SK-N-SH treated with all-trans-retinoic acid at 6 μM for 48 hours (cell line): ENCODE measurements around the gene MYOM3.

Experiments
- ATAC-seq: fragments of 200-7000 bp; cut with Tn5 transposase; 3 replicates; pipeline ENCODE4 v1.9.1; 2020; ENCODE audit warnings: mild to moderate bottlenecking, moderate library complexity
- ARNTL ChIP-seq: fragments of 450-650 bp; formaldehyde crosslinking; IDR thresholded peaks from 2 replicates; pipeline ENCODE4 v1.5.0; 2020; ENCODE audit warnings: low read depth, mild to moderate bottlenecking, moderate library complexity, borderline replicate concordance
- BACH2 ChIP-seq: fragments of 250-450 bp; sonication (Bioruptor Pico); IDR thresholded peaks from 2 replicates; pipeline ENCODE4 v1.9.0; 2021; ENCODE audit warnings: mild to moderate bottlenecking, borderline replicate concordance
- CSDC2 ChIP-seq: fragments of 250-450 bp; sonication (Bioruptor Pico); IDR thresholded peaks from 2 replicates; pipeline ENCODE4 v1.5.0; 2020; ENCODE audit warnings: mild to moderate bottlenecking, moderate library complexity
- ESRRG ChIP-seq: fragments of 250-450 bp; sonication (Bioruptor Pico); IDR thresholded peaks from 2 replicates; pipeline ENCODE4 v1.6.1; 2021; ENCODE audit warnings: mild to moderate bottlenecking
- GLIS3 ChIP-seq: fragments of 250-450 bp; sonication (Bioruptor Pico); IDR thresholded peaks from 2 replicates; pipeline ENCODE4 v1.5.0; 2020; ENCODE audit warnings: mild to moderate bottlenecking, moderate library complexity
- ISL1 ChIP-seq: fragments of 250-450 bp; sonication (Bioruptor Pico); IDR thresholded peaks from 2 replicates; pipeline ENCODE4 v2.1.2; 2022; ENCODE audit warnings: mild to moderate bottlenecking, moderate library complexity
- OSR1 ChIP-seq: fragments of 250-450 bp; sonication (Bioruptor Pico); IDR thresholded peaks from 2 replicates; pipeline ENCODE4 v1.8.0; 2022; ENCODE audit warnings: moderate library complexity, mild to moderate bottlenecking, inconsistent platforms
- PATZ1 ChIP-seq: fragments of 250-450 bp; sonication (Bioruptor Pico); IDR thresholded peaks from 2 replicates; pipeline ENCODE4 v1.8.0; 2020; ENCODE audit warnings: mild to moderate bottlenecking, moderate library complexity, borderline replicate concordance
- PPARA ChIP-seq: fragments of 250-450 bp; sonication (Bioruptor Pico); IDR thresholded peaks from 2 replicates; pipeline ENCODE4 v1.5.0; 2020; ENCODE audit warnings: mild to moderate bottlenecking, borderline replicate concordance
- RARB ChIP-seq: fragments of 250-450 bp; sonication (Bioruptor Pico); IDR thresholded peaks from 2 replicates; pipeline ENCODE4 v1.8.0; 2021; ENCODE audit warnings: mild to moderate bottlenecking, moderate library complexity
- SNAI2 ChIP-seq: fragments of 250-450 bp; sonication (Bioruptor Pico); IDR thresholded peaks from 2 replicates; pipeline ENCODE4 v1.5.0; 2020; ENCODE audit warnings: mild to moderate bottlenecking, moderate library complexity
- TCF4 ChIP-seq: fragments of 250-450 bp; sonication (Bioruptor Pico); IDR thresholded peaks from 2 replicates; pipeline ENCODE4 v1.8.0; 2021; ENCODE audit warnings: mild to moderate bottlenecking, moderate library complexity, borderline replicate concordance
- TOX ChIP-seq: fragments of 250-450 bp; sonication (Bioruptor Pico); IDR thresholded peaks from 2 replicates; pipeline ENCODE4 v1.8.0; 2021; ENCODE audit warnings: mild to moderate bottlenecking, moderate library complexity, borderline replicate concordance
- ZC3H10 ChIP-seq: fragments of 250-450 bp; sonication (Bioruptor Pico); IDR thresholded peaks from 2 replicates; pipeline ENCODE4 v1.5.1; 2021; ENCODE audit warnings: mild to moderate bottlenecking, moderate library complexity
- ZFP3 ChIP-seq: fragments of 250-450 bp; sonication (Bioruptor Pico); IDR thresholded peaks from 2 replicates; pipeline ENCODE4 v1.5.0; 2020; ENCODE audit warnings: mild to moderate bottlenecking, moderate library complexity
- ZFP30 ChIP-seq: fragments of 450-650 bp; formaldehyde crosslinking; IDR thresholded peaks from 2 replicates; pipeline ENCODE4 v1.5.0; 2022; ENCODE audit warnings: mild to moderate bottlenecking, moderate library complexity
- ZNF565 ChIP-seq: fragments of 450-650 bp; formaldehyde crosslinking; conservative IDR thresholded peaks from 2 replicates; pipeline ENCODE4 v1.5.0; 2020; ENCODE audit warnings: low read depth, mild to moderate bottlenecking, moderate library complexity
- ZNF70 ChIP-seq: fragments of 450-650 bp; formaldehyde crosslinking; IDR thresholded peaks from 2 replicates; pipeline ENCODE4 v1.5.0; 2020; ENCODE audit warnings: mild to moderate bottlenecking, moderate library complexity
- ZNF8 ChIP-seq: fragments of 450-650 bp; formaldehyde crosslinking; IDR thresholded peaks from 2 replicates; pipeline ENCODE4 v1.5.0; 2020; ENCODE audit warnings: mild to moderate bottlenecking, moderate library complexity
- TF ChIP-seq, protein P1 (sequence below): fragments of 250-450 bp; sonication (Bioruptor Pico); IDR thresholded peaks from 2 replicates; pipeline ENCODE4 v1.8.0; 2021; ENCODE audit warnings: low read depth, mild to moderate bottlenecking, moderate library complexity, borderline replicate concordance
- TF ChIP-seq, protein P2 (sequence below): fragments of 250-450 bp; sonication (Bioruptor Pico); IDR thresholded peaks from 2 replicates; pipeline ENCODE4 v1.5.1; 2021; ENCODE audit warnings: mild to moderate bottlenecking, moderate library complexity
- TF ChIP-seq, protein P3 (sequence below): fragments of 250-450 bp; sonication (Bioruptor Pico); IDR thresholded peaks from 2 replicates; pipeline ENCODE4 v1.5.1; 2020; ENCODE audit warnings: low read depth, mild to moderate bottlenecking, moderate library complexity

Gene MYOM3

GRCh38 chr1:24103408-24103807, 8.5 kb downstream of the MYOM3 start:
- no peak for ATAC-seq
- TF ChIP-seq, protein P1, sequence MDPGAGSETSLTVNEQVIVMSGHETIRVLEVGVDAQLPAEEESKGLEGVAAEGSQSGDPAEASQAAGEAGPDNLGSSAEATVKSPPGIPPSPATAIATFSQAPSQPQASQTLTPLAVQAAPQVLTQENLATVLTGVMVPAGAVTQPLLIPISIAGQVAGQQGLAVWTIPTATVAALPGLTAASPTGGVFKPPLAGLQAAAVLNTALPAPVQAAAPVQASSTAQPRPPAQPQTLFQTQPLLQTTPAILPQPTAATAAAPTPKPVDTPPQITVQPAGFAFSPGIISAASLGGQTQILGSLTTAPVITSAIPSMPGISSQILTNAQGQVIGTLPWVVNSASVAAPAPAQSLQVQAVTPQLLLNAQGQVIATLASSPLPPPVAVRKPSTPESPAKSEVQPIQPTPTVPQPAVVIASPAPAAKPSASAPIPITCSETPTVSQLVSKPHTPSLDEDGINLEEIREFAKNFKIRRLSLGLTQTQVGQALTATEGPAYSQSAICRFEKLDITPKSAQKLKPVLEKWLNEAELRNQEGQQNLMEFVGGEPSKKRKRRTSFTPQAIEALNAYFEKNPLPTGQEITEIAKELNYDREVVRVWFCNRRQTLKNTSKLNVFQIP (CRISPR knock-in tag): no peak
- TF ChIP-seq ZNF70 (CRISPR knock-in tag): no peak
- no peak for TF ChIP-seq OSR1
- no peak for TF ChIP-seq ESRRG (CRISPR knock-in tag)
- TF ChIP-seq ZC3H10 (CRISPR knock-in tag): no peak
- TF ChIP-seq TCF4 (CRISPR knock-in tag): no peak
- TF ChIP-seq TOX (CRISPR knock-in tag): no peak
- TF ChIP-seq PATZ1 (CRISPR knock-in tag): no peak
- no peak for TF ChIP-seq ZFP30 (CRISPR knock-in tag)
- TF ChIP-seq ZNF565 (CRISPR knock-in tag): no peak
- no peak for TF ChIP-seq ISL1 (CRISPR knock-in tag)
- no peak for TF ChIP-seq RARB (CRISPR knock-in tag)
- TF ChIP-seq, protein P2, sequence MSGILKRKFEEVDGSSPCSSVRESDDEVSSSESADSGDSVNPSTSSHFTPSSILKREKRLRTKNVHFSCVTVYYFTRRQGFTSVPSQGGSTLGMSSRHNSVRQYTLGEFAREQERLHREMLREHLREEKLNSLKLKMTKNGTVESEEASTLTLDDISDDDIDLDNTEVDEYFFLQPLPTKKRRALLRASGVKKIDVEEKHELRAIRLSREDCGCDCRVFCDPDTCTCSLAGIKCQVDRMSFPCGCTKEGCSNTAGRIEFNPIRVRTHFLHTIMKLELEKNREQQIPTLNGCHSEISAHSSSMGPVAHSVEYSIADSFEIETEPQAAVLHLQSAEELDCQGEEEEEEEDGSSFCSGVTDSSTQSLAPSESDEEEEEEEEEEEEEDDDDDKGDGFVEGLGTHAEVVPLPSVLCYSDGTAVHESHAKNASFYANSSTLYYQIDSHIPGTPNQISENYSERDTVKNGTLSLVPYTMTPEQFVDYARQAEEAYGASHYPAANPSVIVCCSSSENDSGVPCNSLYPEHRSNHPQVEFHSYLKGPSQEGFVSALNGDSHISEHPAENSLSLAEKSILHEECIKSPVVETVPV: no peak
- TF ChIP-seq ZFP3: no peak
- TF ChIP-seq BACH2: no peak

DNA sequence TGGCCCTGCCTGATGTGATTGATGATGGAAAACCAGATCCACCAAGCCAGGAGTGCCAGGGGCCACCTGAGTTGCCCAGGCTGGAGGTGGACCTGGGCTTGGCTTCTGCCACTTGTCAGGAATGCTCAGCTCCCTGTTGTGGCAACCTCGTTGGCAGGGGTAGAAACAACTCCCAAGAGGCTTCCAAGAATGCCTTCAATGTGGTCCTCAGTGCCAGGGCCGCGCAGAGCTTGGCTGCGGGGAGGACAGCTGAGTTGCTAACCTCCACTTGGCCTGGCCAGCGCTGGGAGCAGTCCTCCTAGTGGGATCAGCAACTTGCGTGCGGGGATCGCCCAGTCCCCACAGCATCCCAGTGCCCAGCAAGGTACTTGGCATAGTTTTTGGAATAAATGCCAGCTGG, 9.0 kb downstream of the MYOM3 start:
- TF ChIP-seq ZFP30 (CRISPR knock-in tag): no peak

DNA sequence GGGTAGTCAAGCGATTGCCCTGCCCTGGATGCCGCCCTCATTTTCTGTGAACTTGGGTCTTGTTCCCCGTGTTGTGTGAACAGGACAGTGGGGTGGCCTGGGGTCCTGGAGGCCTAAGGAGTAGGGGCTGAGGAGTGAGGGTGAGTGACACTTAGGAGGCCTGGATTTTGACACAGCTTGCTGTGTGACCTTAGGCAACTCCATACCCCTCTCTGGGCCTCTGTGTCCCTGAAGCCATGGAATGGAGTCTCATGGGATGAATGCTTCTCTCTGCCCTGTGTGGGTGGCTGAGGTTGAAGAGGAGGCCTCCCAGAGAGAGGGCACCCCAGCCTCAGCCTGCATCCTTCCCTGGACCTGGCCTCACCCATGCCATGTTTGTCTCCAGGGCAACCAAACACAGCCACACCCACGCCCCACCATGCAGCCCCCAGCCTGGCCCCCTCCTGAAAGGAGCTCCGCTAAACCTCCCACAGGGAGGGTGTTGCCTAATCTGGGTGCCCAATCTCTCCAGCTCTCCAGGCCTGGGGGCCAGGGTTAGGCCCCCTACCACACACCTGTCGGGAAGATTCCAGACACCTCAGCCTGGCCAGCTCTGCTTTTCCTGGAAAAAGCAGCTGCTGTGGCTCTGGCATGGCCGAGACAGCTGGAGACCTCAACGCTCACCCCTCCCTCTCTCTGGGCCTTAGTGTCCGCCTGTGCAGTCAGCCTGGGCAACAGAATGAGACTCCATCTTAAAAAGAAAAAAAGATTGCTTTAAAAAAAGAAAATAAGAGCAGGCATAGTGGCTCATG, 9.9 kb downstream of the MYOM3 start:
- no peak for TF ChIP-seq ZNF8 (CRISPR knock-in tag)
- TF ChIP-seq, protein P2: no peak
- TF ChIP-seq PPARA (CRISPR knock-in tag): no peak
- no peak for TF ChIP-seq ZC3H10 (CRISPR knock-in tag)
- TF ChIP-seq ZNF565 (CRISPR knock-in tag): no peak
- TF ChIP-seq OSR1: no peak
- TF ChIP-seq TOX (CRISPR knock-in tag): no peak
- no peak for TF ChIP-seq PATZ1 (CRISPR knock-in tag)
- TF ChIP-seq, protein P3, sequence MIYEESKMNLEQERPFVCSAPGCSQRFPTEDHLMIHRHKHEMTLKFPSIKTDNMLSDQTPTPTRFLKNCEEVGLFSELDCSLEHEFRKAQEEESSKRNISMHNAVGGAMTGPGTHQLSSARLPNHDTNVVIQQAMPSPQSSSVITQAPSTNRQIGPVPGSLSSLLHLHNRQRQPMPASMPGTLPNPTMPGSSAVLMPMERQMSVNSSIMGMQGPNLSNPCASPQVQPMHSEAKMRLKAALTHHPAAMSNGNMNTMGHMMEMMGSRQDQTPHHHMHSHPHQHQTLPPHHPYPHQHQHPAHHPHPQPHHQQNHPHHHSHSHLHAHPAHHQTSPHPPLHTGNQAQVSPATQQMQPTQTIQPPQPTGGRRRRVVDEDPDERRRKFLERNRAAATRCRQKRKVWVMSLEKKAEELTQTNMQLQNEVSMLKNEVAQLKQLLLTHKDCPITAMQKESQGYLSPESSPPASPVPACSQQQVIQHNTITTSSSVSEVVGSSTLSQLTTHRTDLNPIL (CRISPR knock-in tag): no peak
- no peak for TF ChIP-seq SNAI2 (CRISPR knock-in tag)
- no peak for TF ChIP-seq CSDC2 (CRISPR knock-in tag)
- no peak for TF ChIP-seq ARNTL
- no peak for TF ChIP-seq RARB (CRISPR knock-in tag)
- no peak for TF ChIP-seq GLIS3
- TF ChIP-seq BACH2: no peak
- no peak for TF ChIP-seq ISL1 (CRISPR knock-in tag)
- no peak for TF ChIP-seq TCF4 (CRISPR knock-in tag)
- ATAC-seq: no peak

More for the DNA sequence above, 9.0 kb downstream of the MYOM3 start:
- ATAC-seq: peak; percentile 23; the same call in 1 of the 3 replicates
